GM11168 (cell line): Measurements from ENCODE around the gene TSPAN15.
"Not testable (repeated sequence)": the region's sequence is repeated elsewhere in the genome, so short reads cannot be mapped to it uniquely, and the experiment has no call there.

Experiments used
- in situ Hi-C: fragments of 300-500 bp; cut with MboI; formaldehyde crosslinking; loops from one replicate; pipeline ENCODE4 v1.12.0; 2022; ENCODE audit warnings: low sequenced_read_pairs; ENCODE audit not compliant: unreplicated experiment

The TSPAN15 gene

DNA sequence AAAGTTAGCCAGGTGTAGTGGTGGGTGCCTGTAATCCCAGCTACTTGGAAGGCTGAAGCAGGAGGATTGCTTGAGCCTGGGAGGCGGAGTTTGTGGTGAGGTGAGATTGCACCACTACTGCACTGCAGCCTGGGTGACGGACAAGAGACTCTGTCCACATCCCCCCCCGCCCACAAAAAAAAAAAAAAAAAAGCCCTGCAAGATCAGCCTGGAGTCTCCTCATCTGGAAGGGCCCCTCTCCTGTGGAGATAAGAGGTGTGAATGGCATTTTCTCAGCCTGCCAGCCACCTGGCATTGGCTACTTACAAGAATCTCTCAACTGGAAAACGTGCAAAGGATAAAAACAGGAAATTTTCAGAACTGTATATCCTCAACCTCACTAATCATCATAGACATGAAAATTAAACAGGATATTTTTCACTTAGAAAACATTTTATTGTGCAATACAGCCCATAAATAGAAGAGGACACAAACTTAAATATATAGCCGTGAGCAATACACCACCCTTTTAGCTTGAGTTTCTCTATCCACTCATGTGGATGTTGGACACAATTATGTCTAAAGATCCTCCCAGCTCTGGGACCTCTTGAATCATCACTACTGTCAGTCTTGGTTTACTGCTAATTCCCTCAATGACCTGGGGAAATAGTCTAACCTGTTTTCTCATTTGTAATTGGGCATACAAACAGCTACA, 11.3 kb upstream of the TSPAN15 start:
- in situ Hi-C loops: no loop called here

DNA sequence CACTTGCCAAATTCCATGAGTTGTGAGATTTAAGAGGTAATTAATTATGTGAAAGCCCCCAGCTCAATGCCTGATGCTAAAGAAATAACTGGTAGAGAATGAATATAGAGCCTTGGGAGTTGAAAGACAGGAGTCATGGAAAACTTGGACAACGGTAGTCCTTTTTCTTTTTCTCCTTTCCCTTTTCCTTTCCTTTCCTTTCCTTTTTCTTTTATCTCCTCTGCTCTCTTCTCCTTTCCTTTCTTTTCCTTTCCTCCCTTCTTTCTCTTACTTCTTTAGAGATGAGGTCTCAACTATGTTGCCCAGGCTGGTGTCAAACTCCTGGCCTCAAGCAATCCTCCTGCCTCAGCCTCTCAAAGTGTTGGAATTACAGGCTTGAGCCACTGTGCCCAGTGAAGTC, 7.9 kb upstream of the TSPAN15 start:
- in situ Hi-C loops: no loop called here

DNA sequence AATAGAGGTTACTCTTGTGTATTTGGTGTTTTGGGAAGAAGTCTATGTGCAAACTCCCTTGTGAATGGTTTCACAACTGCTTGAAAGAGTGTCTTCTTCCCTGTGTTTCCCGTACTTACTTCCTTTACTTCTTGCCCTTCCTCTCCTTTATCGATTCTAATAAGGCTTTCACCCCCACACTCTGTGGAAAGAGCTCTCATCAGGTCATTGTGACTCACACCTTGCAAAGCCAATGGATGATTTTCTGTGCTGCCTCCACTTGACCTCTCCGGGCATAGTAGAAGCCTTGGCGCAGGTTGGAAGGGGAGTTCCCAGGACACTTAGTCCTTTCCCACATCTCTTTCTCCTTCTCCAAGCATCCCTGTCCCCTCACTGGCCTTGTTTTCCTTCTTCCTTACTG, 6.2 kb upstream of the TSPAN15 start:
- in situ Hi-C loops: no loop called here

DNA sequence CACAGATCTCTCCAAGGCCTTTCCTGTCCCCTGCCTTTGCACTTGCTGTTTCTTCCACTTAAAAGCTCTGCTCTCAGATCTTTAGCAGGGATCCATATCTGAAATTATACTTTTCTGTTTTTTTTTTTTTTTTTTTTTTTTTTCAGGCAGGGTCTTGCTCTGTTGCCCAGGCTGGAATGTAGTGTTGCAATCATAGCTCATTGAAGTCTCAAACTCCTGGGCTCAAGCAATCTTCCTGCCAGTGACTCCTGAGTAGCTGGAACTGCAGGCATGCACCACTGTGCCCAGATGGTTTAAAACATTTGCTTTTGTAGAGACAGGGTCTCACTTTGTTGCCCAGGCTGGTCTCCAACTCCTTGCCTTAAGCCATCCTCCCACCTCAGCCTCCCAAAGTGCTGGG, 5.0 kb upstream of the TSPAN15 start:
- in situ Hi-C loops: no loop called here

DNA sequence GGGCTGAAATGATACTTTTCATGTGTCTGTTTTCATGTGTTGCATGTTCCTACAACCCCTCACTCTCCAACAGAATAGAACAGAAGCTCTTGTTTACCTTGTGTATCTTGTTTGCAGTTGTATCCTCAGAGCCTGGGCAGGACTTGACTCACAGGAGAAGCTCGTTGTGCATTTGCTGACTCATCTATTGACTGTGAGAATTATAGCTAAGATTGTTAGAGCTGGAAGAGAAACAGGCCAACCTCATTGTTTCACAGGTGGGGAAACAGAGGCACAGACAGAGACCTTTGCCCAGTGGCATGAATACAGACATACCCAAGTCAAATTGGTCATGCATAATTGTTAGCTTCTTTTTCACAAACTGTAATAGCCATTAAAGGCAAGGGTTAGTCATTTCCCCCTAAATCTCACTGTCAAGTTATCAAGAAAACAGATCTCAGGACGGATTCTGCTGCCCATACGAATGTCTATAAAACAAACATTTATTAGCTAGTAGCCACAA, 4.6 kb upstream of the TSPAN15 start:
- in situ Hi-C loops: no loop called here

DNA sequence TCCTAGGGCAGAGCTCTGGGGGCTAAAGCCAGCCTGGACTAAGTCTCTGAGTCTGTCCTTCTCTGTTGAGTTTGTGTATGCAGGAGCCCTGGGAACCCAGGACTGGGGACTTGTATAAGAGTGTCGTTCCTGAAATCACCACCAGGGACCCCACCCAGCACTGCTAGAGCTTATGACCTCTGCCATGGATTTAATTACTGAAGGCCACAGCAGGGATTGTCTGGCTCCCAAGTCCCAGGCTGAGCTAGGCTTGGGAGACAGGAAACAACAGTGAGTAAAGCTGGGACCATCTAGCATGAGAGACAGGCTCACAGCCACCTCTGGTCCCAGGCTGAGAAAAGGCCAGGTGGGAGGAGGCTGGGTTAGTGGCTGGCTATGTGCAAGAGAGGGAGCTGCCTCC, 1.4 kb upstream of the TSPAN15 start:
- in situ Hi-C loops: no loop called here

DNA sequence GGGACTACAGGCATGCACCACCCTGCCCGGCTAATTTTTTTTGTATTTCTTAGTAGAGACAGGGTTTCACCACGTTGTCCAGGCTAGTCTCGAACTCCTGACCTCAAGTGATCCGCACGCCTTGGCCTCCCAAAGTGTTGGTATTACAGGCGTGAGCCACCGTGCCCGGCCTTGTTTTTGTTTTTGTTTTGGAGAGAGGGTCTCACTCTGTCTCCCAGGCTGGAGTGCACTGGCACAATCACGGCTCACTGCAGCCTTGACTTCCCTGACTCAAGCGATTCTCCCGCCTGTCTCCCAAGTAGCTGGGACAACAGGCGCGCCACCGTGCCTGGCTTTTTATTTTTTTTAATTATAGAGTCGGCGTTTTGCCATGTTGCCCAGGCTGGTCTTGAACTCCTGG, 870 bp upstream of the TSPAN15 start:
- in situ Hi-C loops: not testable (repeated sequence)

DNA sequence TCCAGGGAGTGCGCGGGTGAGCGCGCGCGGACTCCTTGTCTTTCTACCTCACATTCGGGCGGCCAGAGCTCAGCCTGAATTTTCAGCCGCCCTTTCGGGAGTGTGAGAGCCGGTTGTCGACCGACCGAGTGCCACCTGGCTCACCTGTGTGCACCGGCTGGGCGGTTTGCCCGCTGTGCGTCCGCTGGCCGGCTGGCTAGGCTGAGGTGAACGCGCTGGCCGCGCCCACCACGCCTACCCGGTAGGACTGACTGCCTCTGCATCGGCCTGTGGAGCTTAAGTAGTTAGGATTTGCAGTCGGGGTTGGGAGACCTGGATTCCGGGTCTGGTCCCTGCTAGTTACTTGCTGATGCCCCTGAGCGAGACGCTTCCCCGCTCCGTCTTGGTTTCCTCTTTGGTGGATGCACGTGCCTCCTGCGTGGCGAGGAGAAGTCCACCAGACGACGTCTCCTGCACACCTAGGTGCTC, 553 bp downstream of the TSPAN15 start:
- in situ Hi-C loops: no loop called here

DNA sequence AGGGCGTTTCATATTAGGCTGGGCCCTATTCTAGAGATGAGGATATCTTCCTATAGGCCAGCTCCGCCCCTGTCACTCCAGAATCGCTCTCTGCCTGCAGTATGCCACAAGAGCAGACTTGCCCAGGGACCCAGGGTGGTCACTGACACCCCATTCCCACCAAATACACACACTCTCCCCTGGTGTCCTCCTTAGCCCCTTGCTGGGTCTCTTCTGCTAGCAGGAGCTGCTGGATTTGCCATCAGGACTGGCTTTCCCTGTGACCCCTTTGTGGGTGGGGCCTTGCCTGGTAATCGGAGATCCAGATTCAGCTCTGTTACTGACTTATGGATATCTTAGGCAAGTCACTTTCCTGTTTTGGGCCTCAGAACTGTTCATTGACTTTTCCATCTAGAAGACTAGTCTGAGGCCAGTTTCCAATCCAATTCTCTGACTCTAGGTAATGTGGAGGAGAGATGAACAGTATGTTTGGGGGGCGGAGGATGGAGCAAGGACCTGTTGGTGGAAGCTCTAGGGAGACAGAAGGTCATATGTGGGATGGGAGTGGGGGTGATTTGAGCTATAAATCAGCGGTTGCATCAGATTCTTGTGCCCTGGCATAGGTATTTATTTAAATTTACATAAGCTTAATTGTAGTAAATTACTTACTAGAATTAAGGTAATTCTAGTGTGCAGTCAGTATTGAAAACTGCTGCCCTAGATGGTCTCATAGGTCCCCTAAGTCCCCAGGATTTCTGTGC, 1.6 kb downstream of the TSPAN15 start:
- in situ Hi-C loops: no loop called here

DNA sequence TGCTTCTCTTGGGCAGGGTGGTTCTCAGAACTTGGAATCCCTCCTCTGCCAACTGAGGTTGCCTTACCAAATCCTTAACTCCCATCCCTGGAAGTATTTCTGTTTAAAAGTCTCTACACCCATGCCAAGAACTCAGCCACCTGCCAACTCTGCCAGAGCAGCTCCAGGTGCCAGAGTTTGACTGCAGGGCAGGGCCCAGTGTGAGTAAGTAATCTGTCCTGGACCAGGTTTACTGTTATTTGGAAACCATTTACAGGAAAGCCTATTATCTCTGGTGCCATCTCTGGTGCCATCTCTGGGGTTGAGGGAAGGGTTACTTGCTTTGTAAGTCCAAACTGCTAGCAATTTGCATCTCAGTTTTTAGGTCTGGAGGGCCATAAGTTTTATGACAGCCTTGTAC, 2.5 kb downstream of the TSPAN15 start:
- in situ Hi-C loops: no loop called here

DNA sequence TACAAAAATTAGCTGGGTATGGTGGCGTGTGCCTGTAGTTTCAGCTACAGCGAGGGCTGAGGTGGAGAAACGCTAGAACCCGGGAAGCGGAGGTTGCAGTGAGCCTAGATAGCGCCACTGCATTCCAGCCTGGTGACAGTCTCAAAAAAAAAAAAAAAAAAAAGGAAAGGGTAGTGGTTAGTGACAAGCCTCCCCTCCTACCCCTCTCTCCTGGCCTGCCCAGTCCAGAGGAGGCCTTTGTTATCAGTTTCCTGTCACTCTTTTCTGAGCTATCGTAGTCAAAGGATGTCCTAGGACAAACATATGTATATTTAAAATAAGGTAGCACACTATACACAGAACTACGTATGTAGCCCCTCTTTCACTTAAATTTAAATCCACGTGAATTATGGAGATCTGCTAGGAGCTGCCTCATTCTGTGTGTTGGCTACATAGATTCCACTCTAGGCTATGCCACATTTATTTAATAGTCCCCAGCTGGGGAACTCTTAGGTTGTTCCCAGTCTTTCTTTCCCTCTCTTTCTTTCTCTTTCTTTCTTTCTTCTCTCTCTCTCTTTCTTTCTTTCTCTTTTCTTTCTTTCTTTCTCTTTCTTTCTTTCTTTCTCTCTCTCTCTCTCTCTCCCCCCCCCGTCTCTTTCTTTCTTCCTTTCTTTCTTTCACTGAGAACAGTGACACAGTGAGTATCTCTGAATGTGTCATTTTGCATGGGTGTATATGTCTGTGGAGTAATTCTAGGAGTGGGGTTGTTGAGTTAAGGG, 3.9 kb downstream of the TSPAN15 start:
- in situ Hi-C loops: no loop called here

DNA sequence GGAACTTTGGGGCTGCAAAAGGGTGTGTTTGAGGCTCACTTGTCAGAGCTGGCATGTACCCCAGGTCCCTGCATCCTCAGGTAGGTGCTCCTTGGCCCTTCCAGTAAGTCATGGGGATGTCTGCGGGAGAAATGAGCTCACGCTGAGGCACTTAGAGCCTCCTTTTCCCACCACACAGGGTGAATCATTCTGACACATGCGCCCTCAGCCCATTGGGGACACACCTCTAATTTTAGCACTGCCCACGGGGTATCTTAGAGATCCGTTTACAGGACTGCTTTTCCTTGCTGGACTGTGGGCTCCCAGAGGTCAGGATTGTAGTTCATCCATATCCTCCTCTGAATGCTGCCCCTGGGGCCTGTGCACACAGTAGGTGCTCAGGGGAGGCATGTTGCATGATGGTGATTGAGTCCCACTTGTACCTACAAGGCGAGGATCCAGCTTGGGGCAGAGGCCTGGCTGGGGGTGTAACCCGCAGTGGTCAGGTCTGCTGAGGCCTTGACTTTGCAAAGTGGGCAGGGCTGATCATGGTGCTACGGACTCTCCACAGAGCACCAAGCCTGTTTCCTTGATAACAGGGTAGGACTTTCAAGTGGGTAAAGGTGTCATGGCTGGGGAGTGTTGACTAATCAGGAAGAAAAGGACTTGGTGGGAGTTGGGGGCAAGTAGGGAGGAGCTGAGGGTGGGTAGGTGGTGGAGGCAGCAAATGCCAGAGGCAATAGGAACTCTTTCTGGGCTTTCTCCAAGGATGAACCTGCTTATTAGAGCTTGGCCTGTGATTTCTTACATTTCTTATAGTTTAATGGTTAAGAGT, 5.8 kb downstream of the TSPAN15 start:
- in situ Hi-C loops: no loop called here

DNA sequence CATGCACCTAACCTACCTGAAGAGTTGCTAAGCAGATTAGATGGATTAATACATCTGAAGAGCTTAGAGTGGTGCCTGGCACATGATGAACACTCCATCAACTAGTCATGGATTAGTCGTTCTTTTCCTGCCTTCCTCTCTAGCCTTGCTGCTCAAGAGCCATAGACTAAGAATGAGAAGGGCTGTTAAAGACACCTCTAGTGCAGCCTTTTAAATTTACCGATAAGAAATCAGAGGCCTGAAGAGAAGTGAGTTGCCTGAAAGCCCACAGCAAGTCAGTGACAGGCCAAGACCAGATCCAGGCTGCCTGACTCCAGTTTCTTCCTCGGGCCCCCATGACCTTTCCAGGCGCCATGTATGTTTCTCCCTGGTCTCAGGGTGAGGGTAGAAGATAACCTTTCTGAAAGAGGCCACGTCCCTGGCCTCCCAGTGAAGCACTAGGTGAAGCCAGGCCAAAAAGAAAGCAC, 6.5 kb downstream of the TSPAN15 start:
- in situ Hi-C loops: no loop called here

DNA sequence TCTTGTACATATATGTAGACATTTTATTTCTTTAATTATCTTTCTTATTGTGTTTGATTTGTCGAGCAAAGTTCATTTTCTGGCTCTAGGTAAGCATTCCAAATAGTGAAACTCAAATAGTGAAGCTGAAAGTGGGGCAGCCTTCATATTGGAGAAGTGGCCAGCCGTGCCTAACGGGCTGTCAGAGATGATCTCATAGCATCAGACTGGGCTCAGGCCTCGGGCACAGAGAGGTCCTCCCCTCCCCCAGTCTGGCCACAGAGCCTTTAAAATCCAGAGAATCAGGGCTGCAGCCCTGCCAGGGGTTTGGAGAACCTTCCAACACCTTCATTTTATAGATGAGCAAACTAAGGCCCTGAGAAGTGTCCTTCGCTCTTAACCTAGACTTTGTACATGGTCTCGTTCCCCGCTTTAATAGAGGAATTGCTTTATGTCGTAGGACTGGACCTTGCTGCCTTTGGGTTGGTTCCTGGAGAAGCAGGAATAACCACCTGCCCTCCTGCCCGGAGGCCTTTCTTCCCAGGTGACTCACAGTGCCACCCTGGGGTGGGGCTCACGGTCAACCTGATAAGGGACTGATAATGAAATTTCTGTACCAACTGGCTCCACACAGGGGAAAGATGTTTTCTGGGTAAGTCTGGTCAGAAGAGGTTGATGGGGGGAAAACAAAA, 7.3 kb downstream of the TSPAN15 start:
- in situ Hi-C loops: no loop called here

DNA sequence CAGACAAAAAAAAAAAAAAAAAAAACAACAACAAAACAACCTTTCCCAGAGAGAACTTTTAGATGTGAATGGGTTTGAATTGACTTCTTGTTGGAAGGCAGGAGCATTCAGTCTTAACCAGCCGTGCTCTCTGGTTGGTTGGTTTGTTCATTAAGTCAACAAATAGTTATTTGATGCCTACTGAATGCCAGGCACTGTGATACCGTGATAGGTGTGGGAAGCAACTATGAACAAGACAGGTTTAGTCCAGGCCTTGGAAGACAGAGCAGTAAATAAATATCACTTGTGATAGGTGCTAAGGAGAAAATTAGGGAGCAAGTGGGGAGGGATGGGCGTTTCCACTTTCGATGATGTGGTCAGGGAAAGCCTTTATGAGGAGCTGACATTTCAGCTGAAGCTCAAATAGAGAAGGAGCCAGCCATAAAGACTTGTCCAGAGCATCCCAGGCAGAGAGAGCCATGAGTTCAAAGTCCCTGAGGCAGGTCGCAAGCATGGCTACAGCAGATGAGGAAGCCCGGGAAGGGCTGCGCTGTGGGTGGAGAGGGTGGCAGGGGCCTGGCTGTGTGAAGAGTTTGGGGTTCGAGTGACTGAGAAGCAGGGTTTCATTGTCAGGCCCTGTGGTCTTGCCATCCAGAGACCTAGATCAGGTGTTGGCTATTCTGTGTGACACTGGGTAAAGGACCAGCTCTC, 8.0 kb downstream of the TSPAN15 start:
- in situ Hi-C loops: no loop called here

DNA sequence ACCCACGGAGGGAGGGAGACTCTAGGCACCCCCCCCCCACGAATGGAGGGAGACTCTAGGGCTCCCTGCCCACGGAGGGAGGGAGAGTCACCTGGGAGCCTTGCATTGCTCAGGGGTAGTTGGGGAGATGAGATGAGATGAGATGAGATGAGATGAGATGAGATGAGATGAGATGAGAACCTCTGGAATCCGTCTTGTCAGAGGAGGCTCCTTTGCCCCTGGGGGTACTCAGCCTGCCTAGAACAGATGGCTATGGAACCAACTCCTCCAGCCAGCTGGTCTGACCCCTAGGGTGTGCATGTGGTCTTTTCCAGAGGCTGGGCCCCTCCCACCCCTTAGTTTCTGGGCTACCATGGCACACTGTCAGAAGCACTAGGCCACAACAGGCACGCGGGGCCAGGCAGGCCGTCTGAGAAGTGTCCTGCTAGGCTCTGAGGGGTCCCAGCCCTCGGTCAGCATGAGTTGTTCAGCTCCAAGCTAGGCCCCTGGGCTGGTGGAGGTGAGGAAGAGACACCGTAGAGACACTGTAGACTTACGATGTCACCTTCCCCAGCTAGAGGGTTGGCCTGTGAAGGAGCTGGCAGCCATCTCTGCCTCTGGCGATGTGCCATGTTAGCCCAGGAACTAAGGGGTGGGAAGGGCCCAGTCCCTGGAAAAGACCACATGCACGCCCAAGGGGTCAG, 8.8 kb downstream of the TSPAN15 start:
- in situ Hi-C loops: no loop called here

DNA sequence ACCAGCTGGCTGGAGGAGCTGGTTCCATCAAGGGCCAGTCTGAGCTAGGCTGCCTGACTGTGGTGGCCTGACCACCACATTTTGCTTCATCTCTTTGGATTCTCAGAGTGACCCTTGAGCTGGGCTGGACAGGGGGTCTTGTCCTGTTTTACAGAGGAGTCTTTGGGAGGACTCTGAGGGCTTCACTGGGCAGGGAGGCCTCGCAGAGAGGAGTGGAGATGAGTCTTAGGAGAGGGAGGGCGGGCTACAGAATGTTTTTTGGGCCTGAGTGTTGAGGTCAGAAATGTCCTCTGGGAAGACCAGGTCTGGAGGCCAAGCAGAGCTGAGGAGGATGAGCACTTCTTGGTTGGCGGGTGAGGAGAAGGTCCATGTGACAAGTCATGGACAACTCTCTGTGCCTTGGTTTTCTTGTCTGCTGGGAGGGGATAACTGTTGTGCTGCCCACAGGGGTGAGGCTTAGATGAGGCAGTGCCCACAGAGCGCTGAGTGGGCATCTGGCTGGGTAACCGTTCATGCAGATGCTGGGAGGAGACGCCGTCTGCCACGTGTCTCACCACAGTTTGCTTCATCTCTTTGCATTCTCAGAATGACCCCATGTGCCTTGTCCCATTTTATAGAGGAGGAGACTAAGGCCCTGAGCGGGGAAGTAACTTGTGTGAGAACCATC, 9.4 kb downstream of the TSPAN15 start:
- in situ Hi-C loops: no loop called here
